ENCODE data around the gene PPP1R12B.

Gene PPP1R12B

GRCh38 chr1:202586871-202587270 is 238.4 kb downstream of the PPP1R12B start:
- Mint-ChIP-seq H3K9me3 (no peaks in the 10 kb centered on the region), H3K27ac (no peak overlapping the region), H3K4me3 (no peak overlapping the region), H3K36me3 (no peaks in the 10 kb centered on the region), H3K4me1 (no peaks in the 10 kb centered on the region)
- ATAC-seq (no peak), DNase-seq (ENCODE audit: low spot score in 2 of 2) (no peak)

GRCh38 chr1:202587859-202588485 is 239.5 kb downstream of the PPP1R12B start:
- DNase-seq (ENCODE audit: low spot score in 2 of 2) (no peak), ATAC-seq (no peak)
- Mint-ChIP-seq H3K4me1 (no peaks in the 10 kb centered on the region), H3K9me3 (no peaks in the 10 kb centered on the region), H3K27ac (no peak overlapping the region), H3K4me3 (no peak overlapping the region), H3K36me3 (no peaks in the 10 kb centered on the region)

GRCh38 chr1:202588503-202589189 is 240.1 kb downstream of the PPP1R12B start:
- Mint-ChIP-seq H3K4me3 (no peak overlapping the region), H3K4me1 (no peaks in the 10 kb centered on the region), H3K36me3 (no peaks in the 10 kb centered on the region), H3K27ac (no peak overlapping the region), H3K9me3 (no peaks in the 10 kb centered on the region)
- no peak for ATAC-seq
- no peak for DNase-seq (ENCODE audit: low spot score in 2 of 2)

- DNase-seq (ENCODE audit: low spot score in 2 of 2) = no peak
- Mint-ChIP-seq H3K36me3 (no peaks in the 10 kb centered on the region), H3K4me1 (no peaks in the 10 kb centered on the region), H3K9me3 (no peaks in the 10 kb centered on the region), H3K4me3 (no peak overlapping the region), H3K27ac (no peak overlapping the region)
- no peak for ATAC-seq
Observed at GRCh38 chr1:202589190-202589930, 240.9 kb downstream of the PPP1R12B start.

GRCh38 chr1:202590126-202590525 is 241.6 kb downstream of the PPP1R12B start:
- Mint-ChIP-seq H3K9me3 (no peaks in the 10 kb centered on the region), H3K4me3 (no peak overlapping the region), H3K4me1 (no peaks in the 10 kb centered on the region), H3K36me3 (no peaks in the 10 kb centered on the region), H3K27ac (peak overlapping the region; percentile 8)
- DNase-seq (ENCODE audit: low spot score in 2 of 2) (no peak), ATAC-seq (no peak)

- H3K9me3 Mint-ChIP-seq = no peaks in the 10 kb centered on the region
- no peak overlapping the region for H3K4me3 Mint-ChIP-seq
- no peaks in the 10 kb centered on the region for H3K4me1 Mint-ChIP-seq
- H3K27ac Mint-ChIP-seq = peak overlapping the region; percentile 8
- no peaks in the 10 kb centered on the region for H3K36me3 Mint-ChIP-seq
- ATAC-seq (peak; percentile 6), DNase-seq (ENCODE audit: low spot score in 2 of 2) (no peak)
Observed at GRCh38 chr1:202590975-202591411, 242.5 kb downstream of the PPP1R12B start.

GRCh38 chr1:202591515-202591914 is 243.0 kb downstream of the PPP1R12B start:
- Mint-ChIP-seq H3K4me3 (no peak overlapping the region), H3K36me3 (no peaks in the 10 kb centered on the region), H3K4me1 (no peaks in the 10 kb centered on the region), H3K27ac (no peak overlapping the region), H3K9me3 (no peaks in the 10 kb centered on the region)
- no peak for DNase-seq (ENCODE audit: low spot score in 2 of 2)
- no peak for ATAC-seq

GRCh38 chr1:202592146-202592545 is 243.6 kb downstream of the PPP1R12B start:
- H3K9me3 Mint-ChIP-seq = no peaks in the 10 kb centered on the region

GRCh38 chr1:202593845-202594244 is 245.3 kb downstream of the PPP1R12B start:
- Mint-ChIP-seq H3K27ac (peak overlapping the region; percentile 26), H3K4me3 (no peak overlapping the region), H3K9me3 (no peaks in the 10 kb centered on the region), H3K36me3 (no peaks in the 10 kb centered on the region), H3K4me1 (no peaks in the 10 kb centered on the region)
- ATAC-seq = no peak
- DNase-seq (ENCODE audit: low spot score in 2 of 2) = no peak

More at GRCh38 chr1:202592146-202592545, 243.6 kb downstream of the PPP1R12B start:
- Mint-ChIP-seq H3K4me3 (no peak overlapping the region), H3K27ac (no peak overlapping the region), H3K4me1 (no peaks in the 10 kb centered on the region), H3K36me3 (no peaks in the 10 kb centered on the region)
- no peak for ATAC-seq
- DNase-seq (ENCODE audit: low spot score in 2 of 2) = no peak

GRCh38 chr1:202596638-202597037 is 248.1 kb downstream of the PPP1R12B start:
- no peaks in the 10 kb centered on the region for H3K4me1 Mint-ChIP-seq
- DNase-seq (ENCODE audit: low spot score in 2 of 2) (no peak), ATAC-seq (no peak)
- no peaks in the 10 kb centered on the region for H3K36me3 Mint-ChIP-seq
- H3K27ac Mint-ChIP-seq = no peak overlapping the region
- no peak overlapping the region for H3K4me3 Mint-ChIP-seq
- no peaks in the 10 kb centered on the region for H3K9me3 Mint-ChIP-seq

GRCh38 chr1:202597090-202597761 is 248.7 kb downstream of the PPP1R12B start:
- Mint-ChIP-seq H3K36me3 (no peaks in the 10 kb centered on the region), H3K4me1 (no peaks in the 10 kb centered on the region), H3K4me3 (no peak overlapping the region), H3K27ac (no peak overlapping the region), H3K9me3 (no peaks in the 10 kb centered on the region)
- DNase-seq (ENCODE audit: low spot score in 2 of 2) (no peak), ATAC-seq (no peak)

GRCh38 chr1:202599669-202600431 is 251.4 kb downstream of the PPP1R12B start:
- ATAC-seq = peak; percentile 53
- Mint-ChIP-seq H3K27ac (no peak overlapping the region), H3K4me3 (no peak overlapping the region), H3K9me3 (no peaks in the 10 kb centered on the region), H3K4me1 (no peaks in the 10 kb centered on the region), H3K36me3 (no peaks in the 10 kb centered on the region)
- DNase-seq (ENCODE audit: low spot score in 2 of 2) = peak in 1 of 2 donors; percentile 10

- Mint-ChIP-seq H3K27ac (no peak overlapping the region), H3K36me3 (no peaks in the 10 kb centered on the region), H3K4me1 (no peaks in the 10 kb centered on the region), H3K4me3 (no peak overlapping the region), H3K9me3 (no peaks in the 10 kb centered on the region)
- no peak for DNase-seq (ENCODE audit: low spot score in 2 of 2)
- ATAC-seq = no peak
Observed at GRCh38 chr1:202600432-202601041, 252.0 kb downstream of the PPP1R12B start.

GRCh38 chr1:202603435-202603834 is 254.9 kb downstream of the PPP1R12B start:
- Mint-ChIP-seq H3K4me3 (no peak overlapping the region), H3K36me3 (no peaks in the 10 kb centered on the region), H3K9me3 (no peaks in the 10 kb centered on the region), H3K4me1 (no peaks in the 10 kb centered on the region), H3K27ac (no peak overlapping the region)
- no peak for DNase-seq (ENCODE audit: low spot score in 2 of 2)
- no peak for ATAC-seq

Measured in stimulated activated effector memory CD8-positive, alpha-beta T cell treated with anti-CD3 and anti-CD28 coated beads, Interleukin-12 subunit alpha, Interleukin-12 subunit beta, amount 100 ng/mL, for 72 hours (primary cell).